ENCODE data around the gene CELA3A. TPM values are rescaled to one million over a fixed set of nuclear protein-coding genes. Genes with fewer than 3 reads are reported as not detected.

The CELA3A gene
- total RNA-seq, 2 experiments from 2014 or later = not detected

DNA sequence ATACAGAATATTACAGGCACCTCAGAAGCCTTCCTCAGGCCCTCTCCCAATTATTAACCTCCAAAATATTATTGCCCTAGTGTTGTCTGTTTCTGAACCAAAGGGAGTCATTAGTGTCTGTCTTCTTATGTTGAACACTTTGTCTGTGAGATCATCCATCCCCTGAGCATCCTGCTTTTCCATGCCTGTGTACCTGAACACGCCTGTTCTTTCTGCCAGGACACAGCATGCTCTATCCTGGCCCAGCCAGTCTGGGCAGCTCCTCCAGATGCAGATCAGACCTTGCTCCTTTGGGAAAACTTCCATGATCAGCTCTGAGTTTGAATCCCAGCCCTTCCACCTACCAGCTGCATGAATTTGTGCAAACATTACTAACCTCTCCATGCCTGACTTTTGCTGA lies 40.0 kb downstream of the CELA3A start:
- Histone ChIP-seq H4K20me1 (ENCODE audit: insufficient read depth, low read length) (no peaks in the 10 kb centered on the region), H3K36me3 (ENCODE audit: insufficient read depth, low read length) (no peaks in the 10 kb centered on the region), H3K4me3 (ENCODE audit: low read depth, low read length, poor library complexity, severe bottlenecking) (no peak overlapping the region), H3K9me2 (ENCODE audit: insufficient read depth, low read length) (no peaks in the 10 kb centered on the region), H3K79me2 (ENCODE audit: insufficient read depth, low read depth, low read length) (no peaks in the 10 kb centered on the region), H3K27ac (ENCODE audit: low read depth, low read length, poor library complexity, severe bottlenecking) (peak overlapping the region; percentile 91), H2AFZ (ENCODE audit: low read length) (peak overlapping the region; percentile 78; the same call in 1 of the 2 replicates), H3K4me2 (ENCODE audit: low read length) (0 out of 2 replicates have a peak overlapping the region, but pooled peaks have one; percentile 6), H3K4me1 (ENCODE audit: insufficient read depth, low read length, poor library complexity, severe bottlenecking) (peaks cover 65% of the 10 kb centered on the region), H3K9me3 (ENCODE audit: low read length) (peaks cover 5% of the 10 kb centered on the region; the same call in 1 of the 2 replicates)
- no peak for DNase-seq (ENCODE audit: low spot score)
- POLR2A ChIA-PET = interaction anchor here (0.6 to 1.8 kb wide), 4 partner anchors 11 to 51 kb away, joined by 3 to 6 read pairs (median 4); partner anchors contain the start of gene CDC42
- intact Hi-C loops (cut with micrococcal nuclease; ENCODE audit: unreplicated experiment) = no loop called here
- TF ChIP-seq, protein P1, sequence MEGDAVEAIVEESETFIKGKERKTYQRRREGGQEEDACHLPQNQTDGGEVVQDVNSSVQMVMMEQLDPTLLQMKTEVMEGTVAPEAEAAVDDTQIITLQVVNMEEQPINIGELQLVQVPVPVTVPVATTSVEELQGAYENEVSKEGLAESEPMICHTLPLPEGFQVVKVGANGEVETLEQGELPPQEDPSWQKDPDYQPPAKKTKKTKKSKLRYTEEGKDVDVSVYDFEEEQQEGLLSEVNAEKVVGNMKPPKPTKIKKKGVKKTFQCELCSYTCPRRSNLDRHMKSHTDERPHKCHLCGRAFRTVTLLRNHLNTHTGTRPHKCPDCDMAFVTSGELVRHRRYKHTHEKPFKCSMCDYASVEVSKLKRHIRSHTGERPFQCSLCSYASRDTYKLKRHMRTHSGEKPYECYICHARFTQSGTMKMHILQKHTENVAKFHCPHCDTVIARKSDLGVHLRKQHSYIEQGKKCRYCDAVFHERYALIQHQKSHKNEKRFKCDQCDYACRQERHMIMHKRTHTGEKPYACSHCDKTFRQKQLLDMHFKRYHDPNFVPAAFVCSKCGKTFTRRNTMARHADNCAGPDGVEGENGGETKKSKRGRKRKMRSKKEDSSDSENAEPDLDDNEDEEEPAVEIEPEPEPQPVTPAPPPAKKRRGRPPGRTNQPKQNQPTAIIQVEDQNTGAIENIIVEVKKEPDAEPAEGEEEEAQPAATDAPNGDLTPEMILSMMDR (conservative IDR thresholded peaks at IDR 0.05; ENCODE audit: low read length) = no peak
- no peak for TF ChIP-seq EZH2phosphoT487 (IDR thresholded peaks at IDR 0.05; ENCODE audit: borderline replicate concordance, low read depth, low read length)
- CTCF ChIA-PET (ENCODE audit: unreplicated experiment) = no interaction called here
- no TSS peak for BruUV-seq (replicated peaks)

DNA sequence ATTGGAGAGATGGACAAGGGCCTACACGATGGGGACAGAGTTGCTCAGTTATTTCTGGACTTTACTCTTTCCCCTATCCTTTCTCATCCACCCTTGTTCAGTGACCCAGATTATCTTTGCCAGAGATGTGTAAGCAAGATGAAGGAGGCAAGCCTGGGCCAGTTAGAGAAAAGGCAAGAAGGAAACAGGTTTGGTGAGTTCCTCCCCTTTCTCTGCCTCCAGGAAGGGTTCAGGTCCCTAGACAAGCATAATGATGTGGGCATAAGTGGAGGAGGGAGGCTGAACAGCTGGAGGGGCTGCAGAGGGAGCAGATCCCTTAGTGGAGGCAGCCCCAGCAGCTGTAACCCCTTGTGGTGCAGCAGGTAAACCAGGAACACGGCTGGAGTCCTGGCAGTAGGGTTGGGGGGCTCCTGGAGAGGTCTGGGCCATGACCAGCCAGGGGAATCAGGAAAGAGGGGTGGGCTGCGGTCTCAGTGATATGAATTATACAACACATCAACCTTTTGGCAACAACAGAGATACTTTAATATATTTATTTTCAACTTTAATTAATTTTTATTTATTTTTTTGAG lies 41.8 kb downstream of the CELA3A start:
- H3K4me3 ChIP-seq (ENCODE audit: low read depth, low read length, poor library complexity, severe bottlenecking) = peak overlapping the region; percentile 14
- H3K79me2 ChIP-seq (ENCODE audit: insufficient read depth, low read depth, low read length) = no peaks in the 10 kb centered on the region
- H2AFZ ChIP-seq (ENCODE audit: low read length) = peak overlapping the region; percentile 84; the same call in 1 of the 2 replicates
- H3K4me2 ChIP-seq (ENCODE audit: low read length) = peak overlapping the region; percentile 69
- H3K4me1 ChIP-seq (ENCODE audit: insufficient read depth, low read length, poor library complexity, severe bottlenecking) = peaks cover 56% of the 10 kb centered on the region
- peak overlapping the region; percentile 91 for H3K27ac ChIP-seq (ENCODE audit: low read depth, low read length, poor library complexity, severe bottlenecking)
- intact Hi-C loops (cut with micrococcal nuclease; ENCODE audit: unreplicated experiment) = no loop called here
- POLR2A ChIA-PET = interaction anchor here (1.1 to 1.9 kb wide), 3 partner anchors 10 to 18 kb away, joined by 3 to 8 read pairs (median 6); partner anchors contain the start of gene CDC42
- no peaks in the 10 kb centered on the region for H4K20me1 ChIP-seq (ENCODE audit: insufficient read depth, low read length)
- no TSS peak for BruUV-seq (replicated peaks)
- H3K36me3 ChIP-seq (ENCODE audit: insufficient read depth, low read length) = no peaks in the 10 kb centered on the region
- CTCF ChIA-PET (ENCODE audit: unreplicated experiment) = interaction anchor here (0.9 kb wide), 1 partner anchor 12 kb away, joined by 3 read pairs; no protein-coding TSS in a partner anchor
- no peak for TF ChIP-seq EZH2phosphoT487 (IDR thresholded peaks at IDR 0.05; ENCODE audit: borderline replicate concordance, low read depth, low read length)
- TF ChIP-seq, protein P1 (conservative IDR thresholded peaks at IDR 0.05; ENCODE audit: low read length) = no peak
- DNase-seq (ENCODE audit: low spot score) = no peak
- H3K9me3 ChIP-seq (ENCODE audit: low read length) = peaks cover 5% of the 10 kb centered on the region; the same call in 1 of the 2 replicates
- no peaks in the 10 kb centered on the region for H3K9me2 ChIP-seq (ENCODE audit: insufficient read depth, low read length)
